ENCODE measurements around the gene SAFB.
A peak's percentile ranks its signal among the peaks of the same experiment; 100 is the strongest.

SAFB gene

GRCh38 chr19:5666921-5667610 is 44.2 kb downstream of the SAFB start:
- no peak for DNase-seq (ENCODE audit: low read depth)

GRCh38 chr19:5667751-5668271 is 44.9 kb downstream of the SAFB start:
- no peak for DNase-seq (ENCODE audit: low read depth)

GRCh38 chr19:5669212-5669611 is 46.3 kb downstream of the SAFB start:
- DNase-seq (ENCODE audit: low read depth): no peak

- DNase-seq (ENCODE audit: low read depth): no peak
These were observed 48.7 kb downstream of the SAFB start for GRCh38 chr19:5671600-5671999.

- DNase-seq (ENCODE audit: low read depth): no peak
These were observed 50.0 kb downstream of the SAFB start for GRCh38 chr19:5672708-5673459.

GRCh38 chr19:5673752-5674151 is 50.9 kb downstream of the SAFB start:
- no peak for DNase-seq (ENCODE audit: low read depth)

- DNase-seq (ENCODE audit: low read depth): no peak
These were observed 51.8 kb downstream of the SAFB start for GRCh38 chr19:5674714-5675113.

- no peak for DNase-seq (ENCODE audit: low read depth)
These were observed 53.4 kb downstream of the SAFB start for GRCh38 chr19:5676105-5676771.

GRCh38 chr19:5676772-5677105 is 53.9 kb downstream of the SAFB start:
- DNase-seq (ENCODE audit: low read depth): no peak

- DNase-seq (ENCODE audit: low read depth): no peak
These were observed 54.3 kb downstream of the SAFB start for GRCh38 chr19:5677136-5677535.

GRCh38 chr19:5677580-5677979 is 54.7 kb downstream of the SAFB start:
- no peak for DNase-seq (ENCODE audit: low read depth)

- no peak for DNase-seq (ENCODE audit: low read depth)
These were observed 55.3 kb downstream of the SAFB start for GRCh38 chr19:5678071-5678718.

GRCh38 chr19:5679289-5680083 is 56.6 kb downstream of the SAFB start:
- DNase-seq (ENCODE audit: low read depth): no peak

GRCh38 chr19:5680084-5680436 is 57.2 kb downstream of the SAFB start:
- no peak for DNase-seq (ENCODE audit: low read depth)

GRCh38 chr19:5680437-5681368 is 57.8 kb downstream of the SAFB start, which contains the start of the genes HSD11B1L and MICOS13:
HSD11B1L (plus strand) TSS chr19:5681027; CDS start chr19:5684833, 3,806 bp downstream.
MICOS13 (minus strand) TSS chr19:5680516; CDS start chr19:5680486, 30 bp downstream.
- peak; percentile 99 for DNase-seq (ENCODE audit: low read depth)

GRCh38 chr19:5681391-5682106 is 58.7 kb downstream of the SAFB start:
- no peak for DNase-seq (ENCODE audit: low read depth)

- no peak for DNase-seq (ENCODE audit: low read depth)
These were observed 59.2 kb downstream of the SAFB start for GRCh38 chr19:5682107-5682482.

GRCh38 chr19:5683177-5683886 is 60.4 kb downstream of the SAFB start:
- no peak for DNase-seq (ENCODE audit: low read depth)

Measured in T-helper 22 cell (primary cell).